GM18498 (cell line): ENCODE data around the gene RETNLB.

ENCODE experiments used
- ATAC-seq: cut with Tn5 transposase; IDR thresholded peaks from one replicate; pipeline ENCODE4 v1.9.1; 2021; ENCODE audit warnings: mild to moderate bottlenecking, moderate library complexity; ENCODE audit not compliant: unreplicated experiment

RETNLB gene, protein sequence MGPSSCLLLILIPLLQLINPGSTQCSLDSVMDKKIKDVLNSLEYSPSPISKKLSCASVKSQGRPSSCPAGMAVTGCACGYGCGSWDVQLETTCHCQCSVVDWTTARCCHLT

DNA sequence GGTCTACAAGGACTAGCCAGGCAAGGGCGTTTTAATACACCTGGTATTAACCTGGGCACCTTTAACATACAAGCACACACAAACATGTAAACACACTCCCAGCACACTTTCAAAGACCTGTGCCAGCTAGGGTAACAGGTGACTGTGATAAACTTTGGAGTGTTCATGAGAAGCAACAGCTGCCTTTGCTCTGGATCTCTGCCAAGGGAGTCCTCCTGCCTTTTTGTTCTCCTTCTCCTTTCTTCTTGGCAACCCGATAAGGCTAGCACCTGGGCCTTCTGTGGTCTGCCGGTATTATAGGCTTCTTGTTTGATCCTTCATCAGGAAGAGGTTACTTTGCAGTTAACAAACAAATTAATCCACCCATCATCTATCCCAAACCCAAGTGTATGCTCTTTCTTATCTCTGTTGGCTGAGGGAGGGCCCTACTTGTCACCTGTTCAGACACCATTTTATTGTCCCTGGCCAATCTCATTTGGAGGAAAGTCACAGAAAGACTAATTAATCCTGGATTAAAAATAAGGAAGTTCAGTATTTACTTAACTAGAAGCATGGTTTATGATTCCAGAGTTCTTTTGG, at the start of gene RETNLB:
Gene RETNLB (minus strand): TSS at position 7 of the 579 bp plus-strand sequence. CDS start 225 bp downstream, outside the sequence.
- ATAC-seq: no peak

DNA sequence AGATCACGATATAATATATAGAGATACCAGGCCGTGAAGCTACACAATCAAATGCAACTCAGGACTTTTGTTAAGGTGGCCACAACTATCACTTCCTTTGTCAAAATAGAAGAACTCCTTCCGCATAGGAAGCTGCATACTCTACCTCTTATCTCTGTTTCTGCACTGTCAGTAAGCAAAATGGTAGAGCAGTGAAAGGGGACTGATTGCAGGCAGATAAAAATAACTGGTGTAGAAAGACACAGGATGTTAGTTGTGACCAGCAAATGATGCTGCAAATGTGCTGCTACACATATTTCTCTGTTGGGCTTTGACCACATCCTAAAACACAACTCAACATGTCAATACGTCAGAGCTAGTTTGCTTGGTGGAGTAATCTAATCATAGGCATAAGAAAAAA, 49.1 kb upstream of the RETNLB start:
- ATAC-seq: peak; percentile 60

GRCh38 chr3:108804966-108805365, 47.8 kb upstream of the RETNLB start:
- no peak for ATAC-seq

DNA sequence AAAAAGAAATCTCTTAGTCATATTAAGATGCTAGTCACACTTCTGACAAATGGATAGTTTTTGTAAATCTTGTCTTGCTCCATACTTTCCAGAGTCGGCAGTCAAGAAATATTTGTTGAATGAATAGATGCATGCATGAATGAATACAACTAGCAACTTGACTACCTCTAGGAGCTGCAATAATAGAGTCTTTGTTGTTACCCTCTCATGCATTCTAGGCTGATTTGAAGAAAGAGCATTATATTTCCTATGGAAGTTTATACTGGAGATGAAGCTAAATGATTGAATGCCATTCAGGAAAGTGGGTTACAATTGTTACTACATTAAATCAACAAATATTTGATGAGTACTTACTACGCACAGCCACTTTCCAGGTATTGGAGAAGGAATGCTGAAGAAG, 47.2 kb upstream of the RETNLB start:
- ATAC-seq: no peak

DNA sequence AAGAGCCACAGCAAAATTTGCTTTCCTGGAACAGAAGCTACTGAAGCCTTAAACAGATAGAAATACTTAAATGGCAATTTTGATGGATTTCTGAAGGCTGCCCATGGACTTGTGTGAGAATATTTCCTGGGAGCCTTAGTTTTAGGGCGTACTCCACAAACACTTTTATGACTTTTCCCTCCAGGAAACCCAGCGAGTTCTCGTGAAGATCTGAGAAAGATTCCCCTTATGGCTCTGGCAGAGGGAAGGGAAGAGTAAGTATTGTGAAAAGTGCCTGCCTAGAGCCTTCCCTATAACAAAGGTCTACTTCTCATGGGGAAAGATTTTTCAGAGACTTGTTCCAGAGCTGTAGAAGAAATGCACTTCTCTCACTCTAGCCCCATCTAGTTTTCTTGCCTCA, 34.3 kb upstream of the RETNLB start:
- no peak for ATAC-seq

DNA sequence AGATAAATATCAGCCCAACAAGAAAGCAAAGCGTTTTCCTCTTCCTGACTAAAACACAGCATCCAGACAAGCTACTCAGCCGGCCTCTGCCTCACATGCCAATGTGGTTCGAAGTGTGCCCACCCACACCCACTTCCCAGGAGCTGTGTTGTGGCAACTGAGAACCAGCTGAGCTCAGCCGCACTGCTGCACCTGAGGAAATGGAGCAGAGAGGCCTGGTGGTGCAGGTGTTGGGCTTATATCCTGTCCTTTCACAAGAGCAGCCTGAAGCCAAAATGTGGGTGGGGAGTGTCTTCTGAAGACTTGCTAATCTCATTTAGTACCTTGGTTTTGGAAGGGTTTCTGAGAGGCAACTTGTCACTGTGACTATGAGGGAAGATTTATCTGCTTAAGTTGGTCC, 23.0 kb upstream of the RETNLB start:
- ATAC-seq: no peak

DNA sequence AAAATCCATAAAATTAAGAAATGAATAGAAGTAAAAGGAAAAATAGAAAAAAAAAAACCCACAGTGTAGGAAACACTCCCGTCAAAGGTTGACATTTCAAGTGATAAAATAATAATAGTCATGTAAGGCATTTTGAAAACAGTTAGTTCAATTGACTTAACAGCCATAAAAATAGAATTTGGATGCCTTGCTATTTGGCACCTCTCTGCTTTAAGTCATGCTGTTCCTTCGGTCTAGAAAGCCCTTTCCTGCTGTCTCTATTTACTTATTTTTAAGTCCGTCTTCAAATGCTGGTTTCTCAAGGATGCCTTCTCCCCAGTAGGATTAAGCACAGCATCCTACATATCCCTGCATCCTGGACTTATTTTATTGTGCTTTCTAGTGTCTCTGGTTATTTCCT, 22.3 kb upstream of the RETNLB start:
- ATAC-seq: no peak

DNA sequence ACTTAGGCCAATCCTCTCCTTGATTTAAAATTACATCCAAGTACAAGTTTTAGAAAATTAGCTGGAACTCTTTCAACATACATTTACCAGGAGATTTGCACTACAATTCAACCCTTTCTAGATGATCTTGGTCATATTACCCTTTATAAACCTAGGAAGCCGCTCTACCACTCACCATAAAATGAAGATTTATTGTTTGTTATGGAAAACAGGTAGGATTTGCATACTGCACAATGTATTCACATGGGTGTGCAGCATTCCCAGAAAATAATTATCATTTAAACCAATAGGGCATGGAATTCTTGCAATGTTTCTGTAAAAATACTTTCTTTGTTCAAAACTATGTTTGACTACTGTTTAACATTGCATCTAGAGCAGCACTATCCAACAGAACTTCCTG, 18.4 kb upstream of the RETNLB start:
- ATAC-seq: no peak

DNA sequence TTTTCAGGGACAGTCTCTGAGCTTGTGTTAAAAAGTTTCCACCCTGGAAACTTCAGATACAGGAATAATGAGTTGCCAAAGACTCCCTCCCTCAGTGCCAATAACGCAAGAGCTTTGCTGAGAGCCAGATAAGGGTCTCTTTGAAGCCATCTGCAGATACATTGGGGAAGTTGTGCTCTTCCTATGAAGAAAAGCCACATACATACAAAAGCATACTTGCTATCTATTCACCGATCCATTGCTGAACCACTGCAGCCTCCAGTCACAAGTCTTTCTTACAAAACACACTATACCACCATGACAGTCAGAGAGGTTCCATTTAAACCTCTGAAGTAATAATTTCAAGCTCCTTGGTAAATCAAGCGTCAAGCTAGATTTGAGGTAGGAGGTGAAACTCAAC, 10.0 kb upstream of the RETNLB start:
- no peak for ATAC-seq

DNA sequence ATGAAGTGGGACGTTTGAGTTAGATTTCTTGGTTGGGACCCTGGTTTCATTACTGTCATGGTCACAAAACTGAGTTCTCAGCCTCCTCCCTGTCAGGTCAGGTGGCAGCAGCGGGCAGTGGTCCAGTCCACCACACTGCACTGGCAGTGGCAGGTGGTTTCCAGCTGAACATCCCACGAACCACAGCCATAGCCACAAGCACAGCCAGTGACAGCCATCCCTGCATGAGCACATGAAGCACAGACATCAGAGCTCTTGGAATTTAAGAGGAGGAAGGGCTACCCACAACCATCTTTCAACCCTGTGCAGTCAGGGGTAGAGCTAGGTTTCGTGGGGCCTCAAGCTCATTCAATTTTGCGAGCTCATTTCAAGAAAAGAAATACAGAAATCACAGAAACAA, 1.5 kb downstream of the RETNLB start:
- ATAC-seq: no peak

- ATAC-seq: no peak
Observed at GRCh38 chr3:108744762-108745161, 12.4 kb downstream of the RETNLB start.

DNA sequence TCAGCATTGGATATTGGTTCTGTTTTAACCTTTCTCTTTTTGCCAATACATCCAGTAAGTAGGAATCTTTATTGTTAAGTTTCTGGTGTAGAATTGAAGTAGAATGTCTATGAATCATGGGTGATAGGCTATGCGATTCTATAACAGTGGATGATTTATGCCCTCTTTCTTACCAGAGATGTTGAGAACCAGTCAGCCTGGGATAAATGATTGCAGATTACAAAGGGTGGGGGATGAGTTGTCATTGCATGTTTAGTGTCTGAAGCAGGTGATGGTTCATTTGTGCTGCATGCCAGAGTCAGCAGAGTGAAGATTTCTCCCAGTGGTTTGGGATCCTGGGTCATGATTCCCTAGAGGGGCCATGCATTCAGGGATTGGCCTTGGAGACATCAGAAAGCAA, 14.3 kb downstream of the RETNLB start:
- ATAC-seq: no peak

- ATAC-seq: no peak
Observed at GRCh38 chr3:108736821-108737220, 20.4 kb downstream of the RETNLB start.

DNA sequence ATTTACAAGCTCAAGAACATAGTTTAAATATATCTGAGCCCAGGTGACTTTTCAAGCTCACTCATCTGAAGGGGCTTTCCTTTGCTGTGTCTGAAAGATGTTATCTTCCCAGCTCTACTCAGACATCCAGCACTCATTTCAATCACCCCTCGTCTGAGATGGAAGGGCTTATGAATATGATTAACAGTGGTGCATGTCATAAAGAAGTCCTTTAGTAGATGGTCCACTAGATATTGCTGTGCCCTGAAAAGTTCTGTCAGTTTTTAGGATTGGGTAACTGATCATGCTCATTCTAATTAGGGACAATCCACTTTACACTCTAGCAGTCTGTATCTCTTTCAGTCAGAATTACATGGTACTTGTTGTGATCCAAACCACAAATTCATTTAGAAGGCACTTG, 28.3 kb downstream of the RETNLB start:
- no peak for ATAC-seq

DNA sequence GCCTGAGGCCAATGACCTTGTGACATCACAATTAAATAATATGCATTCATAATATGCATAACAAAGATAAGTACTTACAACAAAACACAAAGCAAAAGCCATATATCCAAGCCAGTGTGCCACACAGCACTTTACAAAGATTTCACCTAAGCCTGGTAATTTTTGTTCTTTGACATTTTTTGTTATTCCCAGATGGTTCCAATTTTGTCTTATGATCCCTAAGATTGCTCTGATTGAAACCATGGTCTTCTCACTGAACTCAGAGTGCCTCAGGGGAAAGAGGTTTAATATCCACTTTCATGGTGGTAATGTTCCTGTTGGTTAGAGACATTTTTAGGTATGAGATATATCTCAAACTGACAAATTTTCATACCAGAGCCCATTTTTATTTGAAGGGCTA, 29.1 kb downstream of the RETNLB start:
- ATAC-seq: no peak

GRCh38 chr3:108724101-108724500, 33.1 kb downstream of the RETNLB start:
- ATAC-seq: no peak

GRCh38 chr3:108722724-108723123, 34.5 kb downstream of the RETNLB start:
- ATAC-seq: no peak

DNA sequence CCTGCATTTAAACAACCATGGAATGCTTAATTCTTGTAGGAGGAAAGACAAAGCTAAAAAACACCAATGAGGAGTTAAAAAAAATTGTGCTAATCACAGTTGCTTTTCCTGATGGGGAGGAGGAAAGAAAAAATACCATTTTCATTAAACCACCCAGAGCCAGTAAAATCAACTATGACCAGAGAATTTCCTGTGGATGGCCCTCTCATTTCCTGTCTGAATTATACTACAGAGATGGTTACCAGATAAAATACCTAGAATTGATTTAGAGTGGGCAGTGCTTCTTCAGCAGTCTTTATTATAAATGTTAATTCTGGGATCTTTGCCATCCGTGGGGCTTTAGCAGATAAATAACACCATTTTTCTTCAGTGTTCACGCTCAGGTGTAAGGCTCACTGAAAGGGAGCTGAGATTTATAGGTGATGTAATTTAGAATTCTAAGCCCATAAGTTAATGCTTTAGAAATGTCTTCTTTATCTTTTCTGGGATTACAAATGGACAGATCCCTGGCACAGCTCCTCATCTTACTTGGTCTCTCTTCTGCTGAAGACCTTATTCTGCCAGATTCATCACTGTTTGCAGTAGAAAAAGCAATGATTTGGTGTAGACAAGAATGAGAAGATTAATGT, 37.9 kb downstream of the RETNLB start:
- no peak for ATAC-seq

- no peak for ATAC-seq
Observed at GRCh38 chr3:108718454-108718853, 38.8 kb downstream of the RETNLB start.

DNA sequence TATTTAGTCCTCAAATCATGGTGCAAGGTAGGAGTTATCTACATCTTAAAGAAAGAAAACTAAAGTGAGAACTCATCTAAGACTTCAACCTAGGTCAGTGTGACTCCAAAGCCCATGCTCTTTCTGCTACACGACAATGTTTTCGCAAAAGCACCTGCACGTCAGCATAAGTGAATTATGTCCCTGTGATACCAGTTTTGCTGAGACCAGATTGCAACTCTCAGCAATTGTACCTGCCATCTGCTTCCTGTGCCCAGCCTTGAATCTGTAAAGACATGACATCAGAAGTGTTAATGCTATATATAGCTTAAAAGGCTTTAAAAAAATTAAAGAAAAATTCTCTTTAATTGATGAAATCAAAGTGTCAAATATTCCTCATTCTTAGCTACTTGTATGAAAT, 43.4 kb downstream of the RETNLB start:
- no peak for ATAC-seq

- no peak for ATAC-seq
Observed at GRCh38 chr3:108713009-108713516, 44.1 kb downstream of the RETNLB start.
